Globus pallidus (tissue), 1 donor: ENCODE measurements around the gene ST6GALNAC4.
A peak's percentile ranks its signal among the peaks of the same experiment; 100 is the strongest.

Source experiments
- DNase-seq: peaks from one replicate; pipeline ENCODE4 v3.0.0-alpha.2; 2015; ENCODE audit warnings: low spot score

The ST6GALNAC4 gene

DNA sequence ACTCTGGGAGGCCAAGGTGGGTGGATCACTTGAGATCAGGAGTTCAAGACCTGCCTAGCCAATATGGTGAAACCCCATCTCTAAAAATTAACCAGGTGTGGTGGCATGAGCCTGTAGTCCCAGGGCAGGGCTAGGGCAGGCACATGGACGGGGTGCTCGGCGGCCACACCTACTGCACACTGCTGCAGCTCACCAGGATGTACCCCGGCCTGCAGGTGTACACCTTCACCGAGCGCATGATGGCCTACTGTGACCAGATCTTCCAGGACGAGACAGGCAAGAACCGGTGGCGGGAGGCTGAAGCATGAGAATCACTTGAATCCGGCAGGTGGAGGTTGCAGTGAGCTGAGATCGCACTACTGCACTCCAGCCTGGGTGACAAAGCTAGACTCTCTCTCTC lies 3.2 kb downstream of the ST6GALNAC4 start:
- no peak for DNase-seq

DNA sequence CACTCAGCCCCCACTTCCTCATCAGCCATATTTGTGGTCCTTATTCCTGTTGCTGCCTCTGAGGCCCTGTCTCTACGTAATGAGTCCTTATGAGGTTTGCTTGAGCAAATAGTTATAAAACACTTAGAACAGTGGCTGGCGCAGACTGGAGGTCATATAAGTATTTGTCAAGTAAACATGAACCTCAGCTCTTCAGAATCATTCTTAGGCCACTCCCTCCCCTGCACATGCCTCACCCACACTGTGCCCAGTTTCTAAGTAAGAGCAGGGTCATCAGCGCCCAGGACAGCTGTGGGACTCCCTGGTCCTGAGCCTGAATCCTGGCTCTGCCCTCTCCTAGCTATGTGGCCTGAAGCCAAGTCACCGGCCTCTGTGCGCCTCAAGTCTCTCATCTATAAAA lies 4.0 kb downstream of the ST6GALNAC4 start:
- no peak for DNase-seq

DNA sequence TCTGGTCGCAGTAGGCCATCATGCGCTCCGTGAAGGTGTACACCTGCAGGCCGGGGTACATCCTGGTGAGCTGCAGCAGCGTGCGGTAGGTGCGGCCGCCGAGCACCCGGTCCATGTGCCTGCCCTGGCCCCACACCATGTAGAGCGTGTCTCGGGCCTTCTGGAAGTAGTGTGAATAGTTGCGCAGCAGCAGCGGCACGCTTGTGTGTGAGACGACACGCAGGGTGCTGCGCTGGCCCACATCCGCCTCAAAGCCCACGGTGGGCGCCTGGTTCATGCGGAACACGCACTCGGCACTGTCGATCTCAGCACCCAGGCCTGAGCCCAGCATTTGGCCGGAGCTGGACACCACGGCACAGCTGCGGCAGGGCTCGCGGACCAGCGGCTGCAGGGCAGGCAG lies 4.5 kb downstream of the ST6GALNAC4 start:
- no peak for DNase-seq

DNA sequence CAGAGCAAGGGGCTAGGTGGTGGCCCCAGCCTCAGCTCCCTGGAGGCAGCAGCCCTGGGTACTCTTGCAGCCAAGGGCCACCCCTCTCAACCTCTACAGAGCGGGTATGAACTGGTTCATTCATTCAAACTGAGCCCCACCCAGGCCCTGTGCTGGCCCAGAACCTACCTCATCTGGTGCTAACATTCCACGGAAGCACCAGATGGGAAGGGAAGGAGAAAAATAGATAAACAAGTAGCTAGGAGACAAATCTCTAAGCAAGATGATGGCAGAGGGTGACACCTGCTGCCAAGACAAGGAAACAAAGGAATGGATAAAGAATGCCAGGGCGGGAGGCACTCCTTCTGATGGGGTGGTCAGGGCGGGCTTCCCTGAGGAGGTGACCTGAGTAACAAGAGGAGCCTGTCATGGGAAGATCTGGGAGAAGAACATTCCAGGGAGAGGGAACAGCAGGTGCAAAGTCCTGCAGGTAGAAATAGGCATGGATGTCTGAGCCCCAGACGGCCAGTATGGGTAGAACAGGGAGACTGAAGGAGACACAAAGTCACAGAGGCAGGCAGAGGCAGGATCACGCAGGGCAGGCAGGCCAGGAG lies 6.1 kb downstream of the ST6GALNAC4 start:
- no peak for DNase-seq

DNA sequence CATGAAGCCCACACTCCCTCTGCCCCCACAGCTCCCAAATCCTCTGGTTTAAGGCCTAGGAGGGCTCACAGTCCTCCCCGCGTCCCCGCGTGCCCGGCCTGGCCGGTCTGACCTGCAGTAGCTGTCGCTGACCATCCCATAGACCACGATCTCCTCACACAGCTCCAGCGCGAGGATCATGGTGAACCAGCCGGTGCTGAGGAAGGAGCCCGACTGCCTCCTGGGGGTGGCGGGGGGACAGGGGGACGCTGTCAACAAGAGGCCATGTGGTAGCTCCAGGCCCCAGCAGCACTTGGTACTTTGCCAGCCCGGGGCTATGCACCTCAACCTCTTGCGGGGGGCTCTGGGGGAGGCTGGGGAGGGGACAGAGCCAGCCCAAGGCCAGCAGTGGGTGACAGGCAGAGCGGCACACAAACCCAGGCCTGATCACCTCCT lies 7.0 kb downstream of the ST6GALNAC4 start:
- DNase-seq = no peak

DNA sequence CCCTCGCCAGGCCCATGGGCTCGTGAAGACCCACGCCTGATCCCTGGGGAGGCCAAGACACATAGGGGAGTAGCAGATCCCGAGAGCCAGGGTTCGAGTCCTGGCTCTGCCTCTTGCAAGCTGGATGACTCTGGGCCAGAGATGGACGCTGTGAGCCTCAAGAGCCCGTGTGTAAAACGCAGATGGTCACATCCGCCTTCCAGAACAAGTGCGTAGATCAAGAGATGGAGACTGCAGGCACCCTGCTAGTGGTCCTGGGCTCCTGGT lies 8.2 kb downstream of the ST6GALNAC4 start:
- no peak for DNase-seq

DNA sequence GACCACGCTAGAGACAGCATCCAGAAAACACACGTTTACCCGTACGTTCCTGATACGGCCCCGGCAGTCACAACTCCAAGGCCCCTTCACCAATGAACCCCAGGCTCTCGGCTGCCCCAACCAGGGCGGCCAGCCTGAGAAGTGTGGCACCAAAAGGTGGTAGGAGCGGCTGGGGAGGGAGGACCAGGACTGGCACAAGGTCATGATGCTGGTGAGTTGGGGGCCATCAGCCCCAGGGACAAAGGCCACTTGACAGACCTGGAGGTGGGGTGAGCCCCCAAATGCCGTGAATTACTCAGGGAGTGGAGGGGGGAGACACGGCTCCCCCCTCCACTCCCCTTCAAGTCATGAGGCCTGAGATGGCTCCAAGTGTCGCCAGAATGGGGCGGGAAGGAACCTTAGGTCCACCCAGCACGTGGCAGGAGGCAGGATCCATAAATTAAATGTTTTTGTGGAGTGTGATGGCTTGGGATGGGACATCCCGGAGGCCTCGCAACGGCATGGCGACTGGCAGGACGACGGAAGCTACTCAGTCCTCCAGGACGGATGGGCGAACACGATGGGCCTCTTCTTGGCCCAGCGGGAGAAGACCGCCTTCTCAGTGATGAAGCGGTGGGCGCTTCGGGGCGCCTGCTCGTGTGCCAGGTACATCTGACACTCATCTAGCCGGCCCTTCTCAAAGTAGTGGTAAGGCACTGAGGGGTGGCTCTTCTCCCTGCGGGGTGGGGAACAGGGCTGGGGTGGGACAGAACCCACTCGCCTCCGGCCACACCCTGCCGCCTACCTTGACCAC lies 8.8 kb downstream of the ST6GALNAC4 start:
- DNase-seq = no peak

DNA sequence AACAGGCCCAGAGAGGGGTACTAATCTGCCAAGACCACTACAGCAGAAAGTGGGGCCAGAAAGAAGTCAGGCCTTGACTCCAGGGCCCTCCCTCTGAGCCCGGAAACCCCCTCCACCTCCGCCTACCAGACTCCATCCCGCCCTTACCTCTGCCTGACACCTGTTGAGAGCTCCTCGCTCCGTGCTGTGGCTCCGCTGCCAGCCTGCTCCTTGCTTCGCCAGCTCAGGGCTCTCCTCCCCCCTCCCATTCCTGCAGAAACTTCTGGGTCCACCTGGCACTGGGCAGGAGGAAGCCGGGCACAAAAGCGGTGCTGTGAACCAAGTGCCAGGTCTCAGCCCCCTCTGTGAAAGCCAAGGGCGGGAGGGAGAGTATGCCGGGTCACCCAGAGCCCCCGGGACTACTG lies 11.1 kb downstream of the ST6GALNAC4 start:
- DNase-seq = peak; percentile 65

DNA sequence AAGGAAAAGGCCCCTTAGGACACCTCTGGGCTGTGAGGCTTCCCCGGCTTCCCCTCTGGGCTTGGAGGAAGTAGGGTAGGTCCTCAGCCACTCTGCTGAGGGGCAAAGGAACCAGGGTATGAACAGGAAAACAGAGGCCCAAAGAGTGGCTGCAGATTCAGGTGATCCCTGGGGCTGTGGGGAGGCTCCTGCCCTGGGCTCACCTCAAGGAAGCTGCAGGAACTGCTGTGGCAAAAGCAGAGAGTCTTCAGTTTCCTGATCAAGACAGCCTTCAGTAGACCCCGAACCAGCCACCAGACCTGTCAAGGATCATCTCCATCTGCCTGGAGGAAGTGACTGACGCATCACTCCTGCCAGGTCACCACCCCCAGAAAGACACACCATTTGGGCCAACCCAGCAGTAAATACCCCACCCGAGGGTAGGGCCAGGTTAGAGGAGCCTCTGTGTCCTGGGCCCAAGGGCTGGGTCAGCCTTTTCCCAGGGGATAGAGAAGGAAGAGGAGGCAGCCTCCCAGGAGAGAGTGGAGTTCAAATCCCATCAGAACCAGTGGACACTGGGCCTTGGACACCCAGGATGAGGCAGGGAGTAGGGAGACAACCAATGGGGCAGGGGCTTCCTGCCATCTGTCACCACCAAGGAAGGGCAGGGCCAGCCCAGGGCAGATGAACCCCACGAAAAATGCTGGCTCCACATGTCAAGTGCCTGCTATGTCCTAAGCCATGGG lies 11.7 kb downstream of the ST6GALNAC4 start:
- no peak for DNase-seq

DNA sequence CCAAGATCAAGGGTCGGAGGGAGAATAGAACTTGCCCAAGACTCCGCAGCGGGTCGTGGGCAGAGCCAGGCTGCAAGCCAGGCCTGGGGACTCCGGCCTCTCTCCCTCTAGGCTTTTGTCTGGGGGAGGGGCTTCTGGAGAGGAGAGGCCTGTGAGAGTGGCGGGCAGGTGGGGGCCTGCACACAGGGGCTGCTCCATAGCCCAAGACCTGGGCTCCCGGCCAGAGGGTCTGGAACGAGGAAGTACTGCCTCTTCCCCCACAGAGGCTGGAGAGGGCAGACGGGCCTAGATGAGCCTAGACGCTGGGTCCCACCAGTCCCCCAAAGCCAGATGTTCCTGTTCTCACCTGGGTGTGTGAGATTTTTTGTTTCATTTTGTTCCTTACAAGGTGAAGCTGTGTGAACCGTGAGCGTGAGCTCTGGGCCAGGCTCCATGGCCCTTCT lies 12.3 kb downstream of the ST6GALNAC4 start:
- no peak for DNase-seq

DNA sequence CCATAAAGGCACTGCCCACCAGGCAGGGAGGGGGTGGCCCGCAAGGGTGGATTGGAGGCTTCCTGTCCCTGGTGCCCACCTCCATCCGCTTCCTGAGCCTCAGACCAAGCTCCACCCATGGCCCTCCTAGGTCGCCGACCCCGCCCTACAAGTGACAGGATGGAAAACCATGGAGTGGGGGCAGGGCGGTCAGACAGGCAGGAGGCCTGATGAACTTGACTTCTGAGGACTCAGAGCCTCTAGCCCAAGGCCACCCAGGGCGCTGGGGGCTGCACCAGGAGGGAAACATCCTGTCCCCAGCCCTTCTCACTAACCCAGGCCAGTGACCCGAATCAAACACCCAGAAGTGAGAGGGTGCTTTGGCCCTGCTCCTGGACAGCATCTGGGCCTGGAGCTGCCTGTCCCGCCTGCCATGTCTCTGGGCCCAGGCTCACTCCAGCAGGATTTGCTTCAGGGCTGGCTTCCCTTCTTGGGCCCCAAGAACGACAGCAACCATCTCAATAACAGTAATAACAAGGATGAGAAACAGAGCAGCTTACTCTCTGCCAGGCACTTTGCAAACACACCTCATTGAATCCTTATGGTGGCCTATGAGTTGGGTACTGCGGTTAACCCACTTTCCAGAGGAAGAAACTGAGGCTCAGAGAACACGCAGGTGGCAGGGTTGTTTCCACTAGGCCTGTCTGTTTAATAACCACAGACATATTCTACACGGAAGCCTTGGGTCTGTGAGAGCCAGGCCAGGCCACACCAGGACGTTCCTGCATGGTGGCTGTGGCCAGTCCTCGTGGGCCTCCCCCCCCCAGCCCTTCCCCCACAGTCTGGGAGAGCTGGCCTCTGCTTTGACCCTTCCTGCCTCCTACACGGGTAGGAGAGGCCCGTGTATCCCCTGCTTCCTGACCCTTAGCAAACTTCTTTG lies 13.0 kb downstream of the ST6GALNAC4 start:
- DNase-seq = no peak

DNA sequence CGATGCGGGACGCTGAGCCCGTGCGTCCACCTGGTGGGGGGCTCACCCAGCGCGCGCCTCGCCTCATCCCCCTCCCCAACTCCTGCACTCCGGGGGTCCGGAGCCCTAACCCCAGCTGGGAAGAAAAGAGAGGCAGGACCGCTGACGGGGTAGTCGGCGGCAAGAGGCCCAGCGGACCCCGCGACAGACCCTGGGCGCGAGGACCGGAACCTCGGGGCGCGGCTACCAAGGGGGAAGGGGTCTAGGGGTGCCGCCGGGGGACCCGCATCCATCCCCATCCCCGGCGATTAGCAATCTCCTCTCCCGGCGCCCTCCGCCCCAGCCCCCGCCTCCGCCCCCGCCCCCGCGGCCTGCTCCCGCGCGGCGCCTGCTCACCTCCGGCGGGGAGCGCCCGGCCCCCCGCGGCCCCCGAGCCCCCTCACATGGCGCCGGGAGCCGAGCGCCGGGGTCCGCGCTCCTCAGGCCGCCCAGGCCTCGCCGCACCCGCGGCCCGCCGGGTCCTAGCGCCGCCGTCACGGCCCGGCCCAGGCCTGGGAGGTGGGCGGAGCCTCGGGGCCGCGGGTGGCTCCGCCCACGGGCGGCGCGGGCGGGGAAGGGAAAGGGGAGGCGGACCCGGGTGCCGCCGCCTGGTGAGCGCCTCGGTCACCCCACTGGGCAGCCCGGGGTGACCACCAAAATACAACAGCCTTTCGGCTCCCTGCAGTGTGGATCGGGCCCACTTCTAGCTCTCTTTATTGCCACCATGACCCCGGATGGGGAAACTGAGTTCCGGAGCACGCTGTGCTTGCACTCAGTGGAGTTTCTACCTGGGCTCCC lies 17.5 kb downstream of the ST6GALNAC4 start, which contains the start of gene ST6GALNAC6:
Gene ST6GALNAC6, minus strand, starts transcription at position 476 of the 816 bp plus-strand sequence. CDS start 1,622 bp downstream, outside the sequence.
- peak; percentile 79 for DNase-seq

DNA sequence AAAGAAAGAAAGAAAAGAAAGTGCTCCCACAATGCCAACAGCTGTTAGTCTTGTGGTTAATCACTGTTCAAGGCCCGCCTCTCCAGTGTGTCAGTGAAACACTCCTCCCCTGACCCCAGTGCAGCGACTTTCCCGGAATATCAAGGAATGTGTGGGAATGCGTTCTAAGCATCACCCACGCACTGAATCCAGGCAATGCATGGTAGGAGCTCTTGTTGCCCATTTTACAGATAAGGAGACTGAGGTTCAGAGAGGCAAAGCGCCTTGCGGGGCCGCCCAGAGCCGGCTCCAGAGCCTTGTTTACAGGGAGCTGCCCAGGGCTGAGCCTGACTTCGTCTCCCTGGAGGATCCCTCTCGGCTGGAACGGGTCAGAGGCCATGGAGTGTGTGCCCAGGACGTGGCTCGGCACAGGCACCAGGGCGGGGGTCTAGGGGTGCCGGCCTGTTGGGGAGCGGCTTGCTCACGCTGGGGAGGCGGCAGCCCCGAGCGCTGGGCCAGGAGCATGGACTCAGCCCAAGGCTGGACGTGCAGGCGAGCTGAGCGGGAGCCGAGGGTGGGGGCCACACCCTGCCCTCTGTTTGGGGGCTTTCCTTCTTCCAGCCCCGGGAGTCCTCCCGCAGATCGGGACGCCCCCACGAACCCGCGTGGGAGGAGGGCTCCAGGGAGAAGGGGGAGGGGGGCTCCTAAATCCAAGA lies 18.3 kb downstream of the ST6GALNAC4 start:
- no peak for DNase-seq

DNA sequence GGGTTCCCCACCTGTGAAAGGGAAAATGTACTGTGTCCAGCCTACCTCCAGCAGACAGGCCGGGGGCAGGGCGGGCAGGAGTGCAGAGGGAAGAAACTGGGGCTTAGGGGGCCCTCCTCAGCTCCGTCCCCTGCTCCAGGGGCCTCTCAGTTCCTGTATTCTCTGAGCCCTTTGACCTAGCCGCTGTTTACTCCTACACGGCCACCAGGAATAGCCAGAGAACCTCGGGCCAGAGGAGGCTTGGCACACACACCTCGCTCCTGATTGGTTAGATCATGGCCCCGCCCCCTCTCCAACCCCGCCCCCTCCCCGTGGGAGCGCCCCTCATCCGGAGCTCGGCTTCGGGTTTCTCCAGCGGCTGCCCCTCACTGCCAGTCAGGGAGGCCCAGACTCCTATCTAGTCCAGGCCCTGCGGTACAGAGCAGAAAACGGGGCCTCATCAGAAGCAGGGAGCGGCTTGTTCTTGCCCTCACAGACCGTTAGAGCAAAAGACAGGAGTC lies 19.6 kb downstream of the ST6GALNAC4 start:
- DNase-seq = peak; percentile 77

DNA sequence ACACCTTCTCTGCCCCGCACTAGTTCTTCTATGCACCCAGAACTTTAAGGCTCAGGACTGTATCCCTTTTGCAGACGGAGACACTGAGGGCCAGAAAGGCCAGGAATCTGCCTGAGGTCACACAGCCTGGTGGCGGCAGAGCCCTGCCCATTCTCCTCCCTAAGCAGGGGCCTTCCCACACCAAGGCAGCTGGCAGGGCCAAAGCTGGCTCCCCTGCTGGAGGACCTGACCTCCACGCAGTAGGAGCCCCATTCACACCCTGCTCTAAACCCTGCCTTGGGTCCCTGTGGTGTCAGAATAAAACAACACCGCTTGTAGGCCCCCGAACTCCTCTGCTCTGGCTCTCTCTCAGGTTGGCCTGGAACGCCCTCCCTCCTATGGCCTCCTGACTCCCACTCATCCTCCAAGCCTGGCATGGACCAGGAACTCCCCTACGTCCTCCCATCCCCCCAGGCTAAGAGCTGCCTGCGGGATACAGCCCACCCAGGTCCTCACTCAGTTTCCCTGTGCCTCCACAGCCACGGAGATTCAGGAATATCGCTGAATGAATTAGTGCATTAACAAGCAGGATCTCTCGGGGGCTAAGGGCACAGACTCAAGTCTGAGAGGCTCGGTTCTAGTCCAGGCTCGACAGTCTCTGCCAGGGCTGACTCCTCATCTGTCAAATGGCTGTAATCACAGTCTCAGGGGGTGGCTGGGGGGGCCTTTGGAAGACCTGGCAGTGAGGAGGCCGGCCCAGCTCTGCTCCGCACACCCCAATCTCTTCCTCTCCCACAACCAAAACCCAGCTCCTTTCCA lies 20.2 kb downstream of the ST6GALNAC4 start:
- DNase-seq = no peak

DNA sequence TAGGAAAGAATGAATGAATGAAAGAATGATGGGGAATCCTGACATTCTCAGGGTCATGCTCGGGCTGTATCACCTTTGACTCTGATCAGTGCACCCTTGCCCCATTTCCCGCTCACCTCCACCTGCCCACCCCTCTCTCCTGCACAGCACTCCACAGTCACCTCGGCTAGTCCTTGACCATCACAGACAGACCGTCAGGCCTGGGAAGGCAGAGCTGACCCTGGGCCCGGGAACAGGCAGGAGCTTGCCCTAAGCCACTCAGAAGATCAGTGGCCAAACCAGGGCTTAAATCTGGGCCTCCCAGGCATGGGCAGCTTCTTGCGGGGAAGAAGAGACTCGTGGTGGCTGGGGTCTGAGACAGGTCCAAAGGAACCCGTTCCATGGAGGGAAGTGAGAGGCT lies 21.0 kb downstream of the ST6GALNAC4 start:
- no peak for DNase-seq

DNA sequence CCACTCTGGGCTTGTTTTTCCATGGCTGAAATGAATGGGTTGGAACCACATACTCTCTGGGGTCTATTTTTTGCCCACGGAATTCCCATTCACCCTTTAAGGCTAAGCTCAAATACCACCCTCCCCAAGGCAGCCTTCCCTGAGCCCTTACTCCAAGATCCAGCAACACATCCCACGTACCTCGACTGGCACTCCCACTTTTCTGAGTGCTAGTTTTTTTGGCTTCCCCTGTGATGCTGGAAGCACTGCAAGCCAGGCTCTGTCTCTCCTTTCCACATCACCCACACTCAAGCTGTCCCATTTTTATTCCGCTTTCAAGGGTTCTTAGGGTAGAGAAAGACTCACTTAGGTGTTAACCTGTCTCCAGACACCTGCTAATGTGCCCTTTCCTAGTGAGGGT lies 23.4 kb downstream of the ST6GALNAC4 start:
- no peak for DNase-seq

DNA sequence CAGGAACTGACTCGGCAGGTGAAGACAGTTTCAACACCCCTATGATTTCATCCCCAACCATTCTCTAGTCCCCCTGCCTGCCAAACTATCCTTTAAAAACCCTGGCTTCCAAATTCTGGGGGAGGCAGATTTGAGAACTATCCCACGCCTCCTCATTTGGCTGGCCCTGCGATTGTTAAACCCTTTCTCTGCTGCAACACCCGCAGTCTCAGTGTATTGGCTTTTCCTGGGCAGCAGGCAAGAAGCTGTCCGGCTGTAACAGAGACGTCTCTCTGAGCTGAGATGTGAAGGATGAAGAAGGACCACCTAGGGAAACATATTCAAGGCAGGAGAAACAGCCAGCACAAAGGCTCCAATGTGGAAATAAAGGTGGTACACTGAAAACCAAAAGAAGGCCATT lies 24.0 kb downstream of the ST6GALNAC4 start:
- DNase-seq = no peak

DNA sequence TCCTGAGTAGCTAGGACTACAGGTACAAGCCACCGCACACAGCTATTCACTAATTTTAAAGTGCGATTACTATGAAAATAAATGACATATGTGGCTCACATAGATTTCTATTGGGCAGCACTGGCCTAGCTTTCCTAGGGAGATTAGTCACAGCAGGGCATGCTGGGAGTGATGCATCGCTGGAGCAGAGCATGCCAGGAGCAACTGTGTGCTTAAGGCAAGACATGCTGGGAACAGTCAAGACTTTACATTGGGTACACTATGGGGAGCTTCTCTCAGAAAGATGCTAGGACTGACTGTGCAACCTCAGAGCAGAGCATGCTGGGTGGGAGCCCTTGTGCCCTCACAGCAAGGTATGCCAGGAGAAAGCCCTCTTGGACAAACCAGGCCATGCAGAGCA lies 26.8 kb downstream of the ST6GALNAC4 start:
- no peak for DNase-seq

DNA sequence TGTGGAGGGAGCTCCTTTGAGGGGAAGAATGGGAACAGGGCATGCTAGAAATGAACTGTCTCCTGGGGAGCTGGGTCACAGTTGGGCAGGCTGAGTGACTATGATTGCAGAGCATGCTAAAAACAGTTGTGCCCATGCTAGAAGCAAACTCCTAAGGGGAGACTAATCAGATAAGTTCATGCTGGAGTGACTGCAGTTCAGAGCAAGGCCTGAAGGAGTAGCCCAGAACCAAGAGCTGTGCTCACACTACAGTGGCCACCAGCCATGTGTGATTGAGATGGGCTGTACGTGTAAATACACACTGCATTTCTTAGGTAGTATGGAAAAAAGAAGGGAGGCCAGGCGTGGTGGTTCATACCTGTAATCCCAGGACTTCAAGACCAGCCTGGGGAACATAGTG lies 29.0 kb downstream of the ST6GALNAC4 start:
- no peak for DNase-seq
